GM04503 (cell line): ENCODE results near the gene SLC2A4RG.

Source experiments
- DNase-seq: peaks from one replicate; pipeline ENCODE4 v3.0.0-alpha.2; 2012; ENCODE audit warnings: low read depth

Gene SLC2A4RG

DNA sequence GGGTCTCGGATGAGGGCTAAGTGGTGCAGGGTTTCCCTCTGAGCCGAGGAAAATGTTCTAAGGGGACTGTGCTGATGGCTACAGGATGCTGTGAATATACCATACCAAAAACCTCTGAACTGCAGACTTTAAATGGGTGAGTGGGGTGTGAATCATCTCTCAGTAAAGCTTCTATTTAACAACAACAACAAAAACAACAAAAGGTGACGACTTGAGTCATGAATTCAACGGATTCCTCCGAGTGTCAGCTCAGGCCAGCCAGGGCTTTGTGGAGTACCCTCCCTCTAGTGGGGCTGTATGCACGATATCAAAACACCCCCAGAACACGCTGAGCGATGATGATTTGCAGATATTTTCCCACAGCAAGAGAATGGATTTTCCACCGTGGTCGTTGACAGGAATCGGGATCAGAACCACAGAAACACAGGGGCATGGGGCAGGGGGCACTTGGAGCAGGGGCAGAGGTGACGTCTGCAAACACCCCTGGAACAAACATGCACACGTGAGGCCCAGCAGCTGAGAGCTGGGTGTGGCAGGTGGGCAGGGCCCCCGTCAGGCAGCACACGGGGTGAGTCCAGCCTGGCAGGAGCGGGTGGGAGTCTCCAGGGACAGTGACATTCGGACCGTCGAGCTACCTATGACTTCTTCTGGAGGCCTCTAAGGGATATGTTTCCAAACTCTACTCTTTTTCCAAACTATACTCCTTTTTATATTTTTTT is 38.6 kb downstream of the SLC2A4RG start:
- no peak for DNase-seq

GRCh38 chr20:63778857-63779256 is 39.3 kb downstream of the SLC2A4RG start:
- DNase-seq, result no peak

- no peak for DNase-seq
These were observed 41.6 kb downstream of the SLC2A4RG start for GRCh38 chr20:63781181-63781580.

DNA sequence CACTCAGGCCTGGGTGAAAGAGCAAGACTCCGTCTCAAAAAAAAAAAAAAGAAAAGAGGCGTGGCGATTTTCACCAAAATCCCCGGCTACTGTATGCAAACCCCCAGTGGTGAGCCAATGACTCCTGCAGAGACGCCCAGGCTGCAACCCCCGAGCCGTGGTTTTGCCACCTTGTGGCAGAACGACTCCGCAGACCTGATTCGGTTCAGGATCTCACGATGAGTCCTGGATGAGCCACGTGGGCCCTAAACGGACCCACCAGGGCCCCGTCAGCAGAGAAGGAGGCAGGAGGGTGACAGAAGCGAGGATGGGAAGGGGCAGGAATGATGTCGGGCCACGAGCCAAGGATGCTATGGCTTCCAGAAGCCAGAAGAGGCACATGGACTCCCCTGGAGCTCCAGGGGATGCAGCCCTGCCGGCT is 42.5 kb downstream of the SLC2A4RG start:
- DNase-seq, result no peak

DNA sequence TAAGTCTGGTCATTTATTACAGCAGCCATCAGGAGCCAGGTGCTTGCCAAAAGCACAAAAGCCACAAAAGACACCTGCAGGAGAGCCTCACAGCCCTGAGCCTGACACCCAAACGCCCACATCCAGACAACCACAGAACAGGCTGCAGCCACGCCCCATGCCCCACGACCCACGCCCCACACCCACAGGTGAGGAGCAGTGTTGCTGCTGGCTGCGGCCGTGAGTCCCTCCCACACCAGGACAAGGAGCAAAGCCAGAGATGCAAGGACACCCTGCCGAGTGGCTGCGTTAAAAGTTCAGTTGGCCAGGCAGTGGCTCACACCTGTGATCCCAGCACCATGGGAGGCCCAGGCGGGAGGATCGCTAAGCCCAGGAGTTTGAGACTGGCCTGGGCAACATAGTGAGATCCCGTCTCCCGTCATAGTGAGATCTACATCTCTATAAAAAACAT is 43.0 kb downstream of the SLC2A4RG start:
- no peak for DNase-seq

- DNase-seq, result no peak
These were observed 44.4 kb downstream of the SLC2A4RG start for GRCh38 chr20:63783970-63784369.

- DNase-seq, result no peak
These were observed 46.1 kb downstream of the SLC2A4RG start for GRCh38 chr20:63785691-63786131.

- no peak for DNase-seq
These were observed 47.7 kb downstream of the SLC2A4RG start for GRCh38 chr20:63787302-63787701.

- DNase-seq, result no peak
These were observed 48.2 kb downstream of the SLC2A4RG start for GRCh38 chr20:63787749-63788148.

DNA sequence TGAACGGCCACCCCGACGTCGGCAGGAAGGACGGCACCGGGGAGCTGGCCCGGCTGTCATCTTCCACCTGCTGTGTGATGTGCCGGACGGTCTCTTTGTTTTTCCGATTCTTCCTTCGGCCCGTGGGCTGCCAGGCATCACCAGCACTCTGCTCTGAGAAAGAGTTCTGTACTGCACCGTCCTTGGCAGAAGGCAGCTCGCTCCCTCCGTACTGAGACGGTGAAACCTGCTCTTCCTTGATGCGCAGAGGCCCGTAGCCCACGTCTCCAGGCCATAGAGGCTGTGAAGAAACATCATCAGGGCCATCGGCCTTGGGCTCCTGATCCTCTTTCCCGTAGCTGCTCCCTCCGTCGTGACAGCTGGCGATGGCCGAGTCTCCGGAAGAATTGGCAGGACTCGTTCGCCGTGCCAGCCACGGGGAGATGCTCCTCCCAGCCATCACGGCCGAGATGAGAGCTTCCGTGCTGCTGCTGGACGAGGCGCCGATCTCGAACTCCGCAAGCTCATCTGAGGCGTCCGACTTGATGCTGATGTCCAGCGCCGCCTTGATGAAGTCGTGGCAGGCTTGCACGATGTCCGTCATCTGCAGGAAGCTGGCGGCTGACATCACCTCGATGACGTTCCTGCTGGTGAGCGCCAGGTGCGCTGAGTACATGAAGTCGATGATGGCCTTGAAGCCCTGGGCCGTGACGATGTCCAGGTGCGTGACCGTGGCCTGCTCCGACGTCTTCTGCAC is 50.4 kb downstream of the SLC2A4RG start:
- DNase-seq, result no peak

GRCh38 chr20:63790572-63791168 is 51.1 kb downstream of the SLC2A4RG start:
- DNase-seq, result no peak

DNA sequence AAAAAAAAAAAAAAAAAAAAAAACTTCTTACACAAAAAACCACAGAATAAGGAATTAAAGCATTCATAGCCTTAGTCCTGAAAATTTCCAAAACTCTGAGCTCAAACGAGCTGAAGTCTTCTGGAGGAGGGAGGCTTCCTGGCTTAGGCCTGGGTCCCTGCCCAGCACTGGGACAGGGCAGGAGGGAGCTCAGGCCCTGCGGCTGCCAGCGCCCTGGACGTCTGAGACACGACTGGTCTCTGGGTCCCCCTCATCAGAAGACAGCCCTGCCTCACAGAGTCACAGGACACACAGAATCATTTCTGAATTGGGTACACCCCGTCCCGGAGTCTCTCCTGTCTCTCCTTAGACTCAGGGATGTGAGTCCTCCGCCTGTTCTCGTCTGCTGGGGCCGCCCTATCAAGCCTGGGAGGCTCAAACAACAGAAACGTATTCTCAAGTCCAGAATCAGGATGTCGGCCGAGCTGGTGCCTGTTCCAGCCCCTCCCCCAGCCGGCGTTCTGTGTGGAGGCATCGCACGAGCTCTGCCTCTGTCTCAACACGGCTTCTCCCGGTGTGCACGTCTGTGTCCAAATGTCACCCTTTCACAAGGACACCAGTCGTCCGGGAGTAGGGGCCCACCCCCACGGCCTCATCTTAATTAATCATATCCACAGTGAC is 52.1 kb downstream of the SLC2A4RG start:
- DNase-seq, result no peak

DNA sequence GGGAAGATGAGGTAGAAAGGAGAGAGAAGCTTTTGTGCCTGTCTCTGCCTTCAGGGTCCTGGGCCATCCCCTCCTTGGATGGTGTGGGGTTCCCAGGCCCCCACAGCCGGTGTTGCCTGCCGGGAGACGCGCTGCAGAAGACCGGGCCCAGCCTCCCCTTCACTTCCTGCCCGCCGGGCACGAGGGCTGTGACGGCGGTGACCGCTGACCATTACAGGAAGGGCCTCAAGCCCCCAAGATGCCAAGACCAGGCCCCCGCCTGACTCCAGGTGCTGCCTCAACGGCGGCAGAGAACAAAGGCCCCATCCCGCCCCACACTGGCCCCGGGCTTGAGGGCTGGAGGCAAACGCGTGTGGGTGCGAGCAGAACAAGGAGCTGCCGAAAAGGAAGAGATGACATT is 53.3 kb downstream of the SLC2A4RG start:
- no peak for DNase-seq
